Natural killer cell (primary cell): ENCODE data around the gene CEP128. TPM values are rescaled to one million over a fixed set of nuclear protein-coding genes. Genes with fewer than 3 reads are reported as not detected.

ENCODE experiments used
- ATAC-seq, 3 donors: fragments of 150-1000 bp in 2 of 3; fragments of 200-7000 bp in 1 of 3; cut with Tn5 transposase; 1 replicate in 1 of 3; 2 replicates in 2 of 3; pipeline ENCODE4 v1.10.0; 2021; ENCODE audit warnings: mild to moderate bottlenecking in 2 of 3, moderate library complexity in 2 of 3
- DNase-seq, 2 donors: peaks; one replicate each; pipeline versions ENCODE4 v3.0.0 to v3.0.0-alpha.2; 2013 to 2021; ENCODE audit warnings: mixed read lengths in 1 of 2
- H3K27ac ChIP-seq: one replicate; pipeline ENCODE4 v1.5.1; 2013; ENCODE audit warnings: mild to moderate bottlenecking, low read length
- H3K27me3 ChIP-seq: one replicate; pipeline ENCODE4 v1.6.1; 2013; ENCODE audit warnings: low read length; ENCODE audit not compliant: control insufficient read depth, insufficient read depth
- H3K36me3 ChIP-seq: one replicate; pipeline ENCODE4 v1.6.1; 2013; ENCODE audit warnings: low read length; ENCODE audit not compliant: control insufficient read depth, insufficient read depth
- H3K4me1 ChIP-seq: one replicate; pipeline ENCODE4 v1.6.1; 2013; ENCODE audit warnings: low read length; ENCODE audit not compliant: control insufficient read depth, insufficient read depth
- H3K4me3 ChIP-seq: one replicate; pipeline ENCODE4 v1.5.1; 2013; ENCODE audit warnings: low read length
- H3K9me3 ChIP-seq: one replicate; pipeline ENCODE4 v1.6.1; 2013; ENCODE audit warnings: low read length; ENCODE audit not compliant: control insufficient read depth, insufficient read depth
- H3K27ac Mint-ChIP-seq, 2 donors: one replicate each; pipeline ENCODE4 v1.8.0; 2022; ENCODE audit warnings: mild to moderate bottlenecking in 2 of 2, mixed read lengths in 2 of 2, moderate library complexity in 1 of 2
- H3K27me3 Mint-ChIP-seq, 2 donors: one replicate each; pipeline ENCODE4 v1.8.0; 2022; ENCODE audit warnings: low read depth in 2 of 2, mixed read lengths in 2 of 2
- H3K36me3 Mint-ChIP-seq: one replicate; pipeline ENCODE4 v1.8.0; 2022; ENCODE audit warnings: mixed read lengths
- H3K4me1 Mint-ChIP-seq, 2 donors: one replicate each; pipeline ENCODE4 v1.8.0; 2022; ENCODE audit warnings: mixed read lengths in 2 of 2
- H3K4me3 Mint-ChIP-seq: one replicate; pipeline ENCODE4 v1.8.0; 2022; ENCODE audit warnings: mild to moderate bottlenecking, moderate library complexity, mixed read lengths
- H3K9me3 Mint-ChIP-seq, 2 donors: one replicate each; pipeline ENCODE4 v1.8.0; 2022; ENCODE audit warnings: mixed read lengths in 2 of 2
- CTCF ChIP-seq: fragments of 200-600 bp; IDR thresholded peaks from one replicate; pipeline ENCODE4 v1.8.0; 2022; ENCODE audit warnings: antibody characterized with exemption
- WGBS: methylation state at CpG from one replicate; pipeline ENCODE4 v1.1.7; 2013; ENCODE audit warnings: missing lambda C conversion rate; ENCODE audit not compliant: insufficient coverage; 5-methylcytosine and 5-hydroxymethylcytosine counted together
- intact Hi-C: fragments of 100-400 bp; cut with micrococcal nuclease; formaldehyde crosslinking; loops from one replicate; pipeline ENCODE4 v1.14.2; 2022
- total RNA-seq, 4 donors: library from RNA; stranded (reverse); fragments of 120-200 nt in 1 of 4; gene quantifications; one replicate each; pipeline versions ENCODE4 v1.2.3 to v1.2.4, GENCODE V29; 2013 to 2022

CEP128 gene
- 10 to 100 TPM; 14.4 to 16.7 (median 15.6) TPM for total RNA-seq
- 15.5 TPM for total RNA-seq (2013)

GRCh38 chr14:80941241-80942185 lies at the start of gene CEP128:
Gene CEP128, minus strand, starts transcription at chr14:80941738.
- H3K27me3 Mint-ChIP-seq, result peaks cover 0 to 3% of the 10 kb centered on the region in 2 donors
- WGBS, result under 1% methylated on average over 33 of the region's 40 CpGs
- peak within 1 kb of the TSS; percentile 46 for H3K27ac ChIP-seq

GRCh38 chr14:80988735-80989429 lies 47.3 kb upstream of the CEP128 start:
- Histone ChIP-seq H3K4me3 (no peak overlapping the region), H3K27ac (no peak overlapping the region), H3K36me3 (no peaks in the 10 kb centered on the region), H3K4me1 (no peaks in the 10 kb centered on the region), H3K9me3 (no peaks in the 10 kb centered on the region), H3K27me3 (no peaks in the 10 kb centered on the region)
- no peak overlapping the region for H3K4me3 Mint-ChIP-seq
- no peak overlapping the region for H3K27ac Mint-ChIP-seq
- intact Hi-C loops, result no loop called here
- 50% methylated on average over 5 of the region's 6 CpGs for WGBS
- peak in 2 of 3 donors; percentile 35 to 69 for ATAC-seq
- H3K27me3 Mint-ChIP-seq, result peaks cover 0 to 7% of the 10 kb centered on the region in 2 donors
- TF ChIP-seq CTCF, result no peak
- no peaks in the 10 kb centered on the region for H3K9me3 Mint-ChIP-seq
- no peak for DNase-seq
- H3K4me1 Mint-ChIP-seq, result no peaks in the 10 kb centered on the region
- H3K36me3 Mint-ChIP-seq, result no peaks in the 10 kb centered on the region

More at GRCh38 chr14:80941241-80942185, at the start of gene CEP128:
- DNase-seq (peak; percentile 67 to 90), ATAC-seq (peak; percentile 92 to 98 (median 95))
- peak within 1 kb of the TSS; percentile 80 for H3K4me3 Mint-ChIP-seq
- Histone ChIP-seq H3K27me3 (no peaks in the 10 kb centered on the region), H3K36me3 (no peaks in the 10 kb centered on the region), H3K4me1 (peaks cover 13% of the 10 kb centered on the region), H3K9me3 (no peaks in the 10 kb centered on the region), H3K4me3 (peak within 1 kb of the TSS; percentile 74)
- H3K9me3 Mint-ChIP-seq, result no peaks in the 10 kb centered on the region
- H3K36me3 Mint-ChIP-seq, result no peaks in the 10 kb centered on the region
- intact Hi-C loops, result no loop called here
- peaks cover 20 to 22% of the 10 kb centered on the region in 2 donors for H3K4me1 Mint-ChIP-seq
- TF ChIP-seq CTCF, result no peak
- peak within 1 kb of the TSS; percentile 57 to 74 for H3K27ac Mint-ChIP-seq

- Histone ChIP-seq H3K4me1 (no peaks in the 10 kb centered on the region), H3K27me3 (no peaks in the 10 kb centered on the region), H3K36me3 (no peaks in the 10 kb centered on the region), H3K9me3 (no peaks in the 10 kb centered on the region), H3K27ac (no peak overlapping the region), H3K4me3 (no peak overlapping the region)
- H3K4me1 Mint-ChIP-seq, result no peaks in the 10 kb centered on the region
- no peak overlapping the region for H3K27ac Mint-ChIP-seq
- ATAC-seq (no peak), DNase-seq (no peak)
- no peak for TF ChIP-seq CTCF
- no peaks in the 10 kb centered on the region for H3K9me3 Mint-ChIP-seq
- intact Hi-C loops, result no loop called here
- H3K27me3 Mint-ChIP-seq, result peaks cover 0 to 5% of the 10 kb centered on the region in 2 donors
- WGBS, result 76% methylated on average over 1 of the region's 1 CpG
- H3K4me3 Mint-ChIP-seq, result no peak overlapping the region
- H3K36me3 Mint-ChIP-seq, result no peaks in the 10 kb centered on the region
Observed at GRCh38 chr14:80988192-80988591, 46.7 kb upstream of the CEP128 start.
